NK-92 (cell line): Measurements from ENCODE around the gene AGAP1.

ENCODE experiments used
- DNase-seq: peaks from one replicate; lab custom pipeline; 2025; ENCODE audit not compliant: unreplicated experiment; lab: John Stamatoyannopoulos, UW

AGAP1 gene

DNA sequence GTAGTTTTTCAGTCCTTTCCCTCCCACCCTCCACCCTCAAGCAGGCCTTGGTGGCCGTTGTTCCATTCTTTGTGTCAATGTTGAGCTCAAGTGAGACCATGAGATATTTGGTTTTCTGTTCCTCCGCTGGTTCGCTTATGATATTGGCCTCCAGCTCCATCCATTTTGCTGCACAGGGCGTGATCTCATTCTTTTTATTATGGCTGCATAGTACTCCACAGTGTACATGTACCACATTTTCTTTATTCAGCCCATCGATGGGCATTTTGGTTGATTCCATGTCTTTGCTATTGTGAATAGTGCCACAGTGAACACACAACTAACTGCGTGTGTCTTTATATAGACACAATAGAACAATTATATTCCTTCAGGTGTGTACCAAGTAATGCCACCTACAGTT is 14.1 kb downstream of the AGAP1 start:
- DNase-seq = no peak

GRCh38 chr2:235508371-235509160 is 14.7 kb downstream of the AGAP1 start:
- DNase-seq = no peak

DNA sequence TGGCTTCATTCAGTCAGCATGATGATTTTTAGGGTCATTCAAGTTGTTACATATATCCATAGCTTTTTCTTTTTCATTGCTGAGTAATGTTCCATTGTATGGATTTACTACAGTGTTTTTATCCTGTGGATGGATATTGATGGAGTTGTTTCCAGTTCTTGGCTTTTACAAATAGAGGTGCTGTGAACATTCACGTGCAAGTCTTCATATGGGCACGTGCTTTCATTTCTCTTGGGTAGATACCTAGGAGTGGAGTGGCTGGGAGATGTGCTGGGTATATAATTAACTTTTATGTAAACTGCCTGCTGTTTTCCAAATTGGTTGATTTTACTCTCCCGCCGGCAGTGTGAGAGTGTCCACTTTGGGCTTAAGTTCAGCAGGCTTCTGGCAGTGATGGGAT is 16.5 kb downstream of the AGAP1 start:
- DNase-seq = no peak

DNA sequence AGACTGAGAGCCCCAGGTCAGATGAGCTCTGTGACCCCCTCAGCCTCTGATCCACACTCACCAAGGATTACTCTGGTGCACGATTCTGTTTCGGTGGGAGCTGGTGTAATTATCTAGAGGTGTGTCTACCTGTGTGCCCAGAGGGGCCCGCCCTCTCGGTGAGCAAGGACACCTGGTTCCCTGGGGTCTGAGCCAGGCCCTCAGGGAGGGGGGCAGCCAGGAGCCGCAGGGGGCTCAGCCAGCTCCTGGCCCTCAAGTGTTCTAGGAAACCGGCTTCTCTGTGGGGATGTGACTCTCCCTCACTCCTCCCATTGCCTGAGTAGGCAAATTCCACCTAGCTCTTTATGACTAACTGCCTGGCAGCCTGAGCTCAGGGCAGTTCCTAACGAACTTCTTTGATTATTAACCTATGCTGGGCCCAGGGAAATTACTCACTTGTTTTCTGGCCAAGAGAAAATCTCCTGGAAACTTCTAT is 17.4 kb downstream of the AGAP1 start:
- no peak for DNase-seq

- no peak for DNase-seq
Observed at GRCh38 chr2:235511751-235512698, 18.2 kb downstream of the AGAP1 start.

- no peak for DNase-seq
Observed at GRCh38 chr2:235512699-235513053, 18.8 kb downstream of the AGAP1 start.

- no peak for DNase-seq
Observed at GRCh38 chr2:235513984-235514626, 20.3 kb downstream of the AGAP1 start.

- DNase-seq = no peak
Observed at GRCh38 chr2:235514627-235515363, 21.0 kb downstream of the AGAP1 start.

GRCh38 chr2:235515364-235515742 is 21.5 kb downstream of the AGAP1 start:
- no peak for DNase-seq

DNA sequence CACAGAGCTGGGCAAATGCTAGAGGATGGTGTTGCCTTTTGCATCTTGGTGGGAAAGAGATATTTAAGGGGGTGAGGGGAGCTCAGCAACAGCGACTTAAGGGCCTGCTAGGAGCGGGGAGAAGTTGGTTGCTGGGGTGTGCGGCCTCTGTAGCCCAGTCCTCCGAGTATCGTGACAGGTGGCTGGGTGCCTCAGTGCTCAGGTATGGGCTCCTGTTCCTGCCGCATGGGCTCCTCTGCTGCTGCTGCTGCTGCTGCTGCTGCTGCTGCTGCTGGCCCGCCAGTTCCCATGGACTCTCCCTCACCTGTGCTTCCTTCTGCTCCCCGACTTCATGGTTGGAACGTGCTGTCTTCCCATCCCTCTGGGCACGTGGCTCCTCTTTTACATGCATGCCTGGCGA is 22.0 kb downstream of the AGAP1 start:
- DNase-seq = no peak

- no peak for DNase-seq
Observed at GRCh38 chr2:235516257-235516656, 22.4 kb downstream of the AGAP1 start.

DNA sequence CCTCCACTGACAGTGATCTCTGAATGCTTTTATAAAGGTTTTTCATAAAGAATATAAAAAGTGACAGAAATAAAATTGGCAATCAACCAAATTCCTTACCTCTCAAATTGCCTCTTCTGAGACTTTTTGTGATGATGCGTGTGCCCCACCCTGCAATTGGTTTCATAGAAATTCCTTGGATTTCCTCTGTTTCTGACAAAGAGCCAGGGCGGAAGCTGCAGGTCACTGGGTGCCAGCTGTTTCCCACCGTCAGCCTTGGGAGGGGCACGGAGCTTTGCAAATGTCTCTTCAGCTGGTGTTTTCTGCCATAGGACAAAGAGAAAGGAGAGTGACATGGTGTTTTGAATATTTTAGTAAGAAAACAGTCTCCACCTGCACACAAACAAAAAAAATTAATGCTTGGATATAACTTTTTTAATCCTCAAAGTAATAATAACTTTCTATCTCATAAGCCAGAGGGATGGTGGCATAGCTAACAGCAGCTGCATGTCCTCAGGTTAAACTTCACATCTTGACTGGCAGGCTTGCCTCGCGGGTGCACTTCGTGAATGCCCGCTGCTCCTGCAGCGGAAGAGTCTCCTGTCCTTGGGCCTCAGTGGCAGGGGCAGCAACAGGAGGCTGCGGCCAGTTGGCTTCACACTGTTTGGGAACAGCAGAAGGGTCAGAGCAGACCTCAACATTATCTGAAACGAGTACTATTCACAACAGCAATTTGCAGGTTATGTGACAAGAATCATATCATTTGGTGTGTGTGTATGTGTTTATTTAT is 24.7 kb downstream of the AGAP1 start:
- no peak for DNase-seq

DNA sequence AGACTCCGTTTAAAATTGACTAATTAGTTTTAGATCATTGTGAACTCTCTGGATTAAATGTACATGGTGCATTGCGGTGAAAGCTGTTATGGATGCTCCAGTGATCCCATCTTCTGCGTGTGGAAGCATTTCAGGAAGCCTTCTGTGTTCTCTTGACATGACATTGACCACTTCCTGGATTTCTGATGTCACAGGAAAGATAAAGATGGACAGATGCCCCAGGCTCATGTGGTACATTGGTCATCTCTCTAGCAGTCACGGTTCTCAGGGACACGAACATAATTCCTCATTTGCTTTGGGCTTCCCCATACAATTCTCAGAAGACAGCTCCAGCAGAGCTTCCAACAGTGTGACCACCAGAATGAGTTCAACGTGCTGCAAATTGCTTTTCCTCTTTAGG is 26.9 kb downstream of the AGAP1 start:
- no peak for DNase-seq

DNA sequence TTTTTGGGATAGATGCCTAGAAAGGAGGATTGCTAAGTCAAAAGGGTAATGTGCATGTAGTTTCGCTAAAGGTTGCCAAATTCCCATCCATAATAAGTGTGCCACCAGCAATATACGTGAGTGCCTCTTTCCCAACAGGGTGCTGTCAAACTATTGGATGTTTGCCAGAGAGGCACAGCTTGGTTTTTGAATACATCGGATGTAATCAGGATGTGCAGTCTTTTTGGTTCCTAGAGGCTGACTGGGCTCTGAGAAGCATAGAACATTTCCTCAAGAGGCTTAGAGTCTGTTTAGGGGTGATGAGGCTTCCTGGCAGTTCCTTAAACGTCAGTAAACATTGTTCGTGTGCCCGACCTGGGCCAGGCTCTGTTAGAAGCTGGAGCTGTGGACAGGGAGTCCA is 28.0 kb downstream of the AGAP1 start:
- DNase-seq = no peak

DNA sequence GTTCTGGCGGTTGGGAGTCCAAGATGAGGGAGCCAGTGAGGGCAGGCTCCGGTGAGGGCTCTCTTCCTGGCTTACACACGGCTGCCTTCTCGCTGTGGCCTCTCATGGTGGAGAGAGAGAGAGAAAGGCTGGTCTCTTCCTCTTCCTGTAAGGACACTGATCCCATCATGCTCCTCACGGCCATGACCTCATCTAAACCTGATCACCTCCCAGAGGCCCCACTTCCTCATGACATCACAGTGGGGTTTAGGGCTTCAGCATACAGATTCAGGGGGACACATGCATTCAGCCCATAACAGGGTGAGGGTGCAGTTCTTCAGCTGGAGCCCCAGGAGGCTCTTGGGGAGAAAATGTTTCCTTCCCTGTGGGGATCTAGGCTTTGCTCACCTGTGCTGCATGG is 29.2 kb downstream of the AGAP1 start:
- no peak for DNase-seq

DNA sequence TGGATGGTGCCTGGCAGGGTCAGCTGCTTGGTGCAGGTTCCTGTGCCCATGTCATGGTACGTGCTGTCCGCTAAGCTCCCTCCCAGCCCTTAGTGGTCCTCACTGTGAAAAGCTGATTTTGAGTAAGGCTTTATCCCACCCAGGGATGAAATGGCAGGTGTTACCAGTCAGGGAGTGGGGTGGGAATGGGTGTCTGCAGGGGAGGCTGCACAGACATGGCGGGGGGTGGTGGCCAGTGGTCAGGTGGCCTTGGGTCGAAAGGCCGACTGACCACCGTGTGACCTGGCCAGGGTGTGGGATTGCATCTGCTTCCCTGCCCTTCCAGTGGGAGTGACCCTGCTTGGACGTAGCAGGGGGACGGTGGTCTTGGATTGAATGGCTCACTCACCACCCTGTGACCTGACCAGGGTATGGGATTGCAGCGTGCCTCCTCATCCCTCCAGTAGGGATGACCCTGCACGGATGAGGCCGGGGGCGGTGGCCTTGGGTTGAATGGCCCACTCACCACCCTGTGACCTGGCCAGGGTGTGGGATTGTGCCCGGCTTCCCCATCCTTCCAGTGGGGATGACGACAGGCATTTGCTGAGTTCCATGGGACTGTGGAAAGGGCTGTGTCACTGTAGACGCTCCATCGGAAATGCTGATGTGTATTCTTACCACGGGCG is 29.8 kb downstream of the AGAP1 start:
- no peak for DNase-seq

- DNase-seq = no peak
Observed at GRCh38 chr2:235526166-235526565, 32.3 kb downstream of the AGAP1 start.

- DNase-seq = no peak
Observed at GRCh38 chr2:235527806-235528469, 34.1 kb downstream of the AGAP1 start.

GRCh38 chr2:235529621-235530020 is 35.8 kb downstream of the AGAP1 start:
- DNase-seq = no peak
